Loucy (cell line): Measurements from ENCODE around the gene NKAPL.

Experiments used
- H2AFZ ChIP-seq: fragments of 200-600 bp; sonication (generic); 2 replicates; pipeline ENCODE4 v1.6.0; 2016; ENCODE audit warnings: antibody characterized with exemption, mild to moderate bottlenecking, low read length, moderate library complexity
- H3F3A ChIP-seq: fragments of 200-600 bp; 2 replicates; pipeline ENCODE4 v1.6.0; 2016; ENCODE audit warnings: antibody characterized with exemption, low read depth, mild to moderate bottlenecking
- H3K27me3 ChIP-seq: fragments of 200-600 bp; sonication (generic); 2 replicates; pipeline ENCODE4 v1.6.1; 2014; ENCODE audit warnings: low read length, mild to moderate bottlenecking; ENCODE audit not compliant: insufficient read depth, poor library complexity, severe bottlenecking
- H3K36me3 ChIP-seq: fragments of 200-600 bp; sonication (generic); 2 replicates; pipeline ENCODE4 v1.6.1; 2016; ENCODE audit warnings: low read length; ENCODE audit not compliant: insufficient read depth
- H3K4me1 ChIP-seq: fragments of 200-600 bp; sonication (generic); 2 replicates; pipeline ENCODE4 v1.5.1; 2014; ENCODE audit warnings: low read length, mild to moderate bottlenecking; ENCODE audit not compliant: insufficient read depth, poor library complexity, severe bottlenecking
- H3K4me2 ChIP-seq: fragments of 200-600 bp; sonication (generic); 2 replicates; pipeline ENCODE4 v1.6.0; 2014; ENCODE audit warnings: antibody characterized with exemption, low read length, low read depth, mild to moderate bottlenecking; ENCODE audit not compliant: poor library complexity, severe bottlenecking
- H3K4me3 ChIP-seq: fragments of 200-600 bp; sonication (generic); 2 replicates; pipeline ENCODE4 v1.5.1; 2014; ENCODE audit warnings: low read length, mild to moderate bottlenecking, mixed read lengths; ENCODE audit not compliant: poor library complexity, severe bottlenecking
- H3K79me2 ChIP-seq: fragments of 200-600 bp; sonication (generic); 2 replicates; pipeline ENCODE4 v1.6.1; 2014; ENCODE audit warnings: low read length; ENCODE audit not compliant: insufficient read depth
- H3K9ac ChIP-seq: fragments of 200-600 bp; sonication (generic); 2 replicates; pipeline ENCODE4 v1.6.0; 2014; ENCODE audit warnings: mild to moderate bottlenecking, low read depth, low read length, moderate library complexity; ENCODE audit not compliant: poor library complexity, severe bottlenecking
- H3K9me2 ChIP-seq: fragments of 200-600 bp; sonication (generic); replicated peaks from 2 replicates; pipeline ENCODE4 v1.6.1; 2016; ENCODE audit warnings: low read depth, low read length, mixed read lengths
- H3K9me3 ChIP-seq: fragments of 200-600 bp; sonication (generic); 2 replicates; pipeline ENCODE4 v1.6.1; 2014; ENCODE audit warnings: mild to moderate bottlenecking, antibody characterized with exemption, low read length, low read depth; ENCODE audit not compliant: insufficient read depth
- H4K20me1 ChIP-seq: fragments of 200-600 bp; sonication (generic); 2 replicates; pipeline ENCODE4 v1.6.0; 2014; ENCODE audit warnings: antibody characterized with exemption, low read length, mild to moderate bottlenecking; ENCODE audit not compliant: insufficient read depth, poor library complexity, severe bottlenecking
- CTCF ChIP-seq: fragments of 200-600 bp; sonication (generic); conservative IDR thresholded peaks from 2 replicates; pipeline ENCODE4 v1.5.1; 2014; ENCODE audit warnings: mild to moderate bottlenecking, antibody characterized with exemption, low read length
- EZH2phosphoT487 ChIP-seq: fragments of 200-600 bp; IDR thresholded peaks from 2 replicates; pipeline ENCODE4 v1.6.1; 2018; ENCODE audit warnings: antibody characterized with exemption, mild to moderate bottlenecking, moderate library complexity, borderline replicate concordance

NKAPL gene

GRCh38 chr6:28281288-28282064 is 22.4 kb downstream of the NKAPL start, which contains the start of gene PGBD1:
Gene PGBD1, plus strand, starts transcription at chr6:28281572. Its CDS starts 2,242 bp downstream, at chr6:28283814.
- Histone ChIP-seq H2AFZ (peak within 1 kb of the TSS; percentile 89), H3K27me3 (no peaks in the 10 kb centered on the region), H3K9ac (peak within 1 kb of the TSS; percentile 79), H3F3A (no peaks in the 10 kb centered on the region), H3K4me1 (peaks cover 29% of the 10 kb centered on the region), H3K4me3 (peak within 1 kb of the TSS; percentile 83), H3K9me2 (no peaks in the 10 kb centered on the region), H3K4me2 (peak within 1 kb of the TSS; percentile 66), H4K20me1 (no peaks in the 10 kb centered on the region), H3K36me3 (peaks cover 10% of the 10 kb centered on the region; the same call in 1 of the 2 replicates), H3K79me2 (peaks cover 25% of the 10 kb centered on the region; the same call in 1 of the 2 replicates), H3K9me3 (no peaks in the 10 kb centered on the region)
- TF ChIP-seq EZH2phosphoT487 (no peak), CTCF (peak; percentile 16; the same call in 1 of the 2 replicates)

- TF ChIP-seq CTCF = no peak
- no peak for TF ChIP-seq EZH2phosphoT487
- Histone ChIP-seq H3K79me2 (peaks cover 25% of the 10 kb centered on the region; the same call in 1 of the 2 replicates), H3K4me3 (peak overlapping the region; percentile 83), H3K9ac (no peak overlapping the region), H3F3A (no peaks in the 10 kb centered on the region), H3K36me3 (peaks cover 11% of the 10 kb centered on the region), H3K4me2 (peak overlapping the region; percentile 66), H4K20me1 (no peaks in the 10 kb centered on the region), H3K4me1 (peaks cover 29% of the 10 kb centered on the region), H3K9me3 (no peaks in the 10 kb centered on the region), H2AFZ (no peak overlapping the region), H3K9me2 (no peaks in the 10 kb centered on the region), H3K27me3 (no peaks in the 10 kb centered on the region)
These were observed 23.8 kb downstream of the NKAPL start for GRCh38 chr6:28282926-28283325.

- H3K4me1 ChIP-seq = no peaks in the 10 kb centered on the region
- H3K36me3 ChIP-seq = peaks cover 24% of the 10 kb centered on the region
- H3K4me2 ChIP-seq = no peak overlapping the region
- no peaks in the 10 kb centered on the region for H3K9me2 ChIP-seq
- no peak overlapping the region for H3K9ac ChIP-seq
- no peaks in the 10 kb centered on the region for H3F3A ChIP-seq
- H3K9me3 ChIP-seq = no peaks in the 10 kb centered on the region
- H3K27me3 ChIP-seq = no peaks in the 10 kb centered on the region
- H3K79me2 ChIP-seq = no peaks in the 10 kb centered on the region
- H3K4me3 ChIP-seq = no peak overlapping the region
- TF ChIP-seq EZH2phosphoT487 (no peak), CTCF (no peak)
- H2AFZ ChIP-seq = no peak overlapping the region
- H4K20me1 ChIP-seq = no peaks in the 10 kb centered on the region
These were observed 32.5 kb downstream of the NKAPL start for GRCh38 chr6:28291573-28291972.
